Sigmoid colon (tissue), 7 donors: ENCODE measurements around the gene ARL13B. TPM values are rescaled to one million over a fixed set of nuclear protein-coding genes. Genes with fewer than 3 reads are reported as not detected.

ENCODE experiments used
- DNase-seq: peaks from one replicate; pipeline ENCODE4 v3.0.0-alpha.2; 2019
- H3K27ac ChIP-seq, 4 donors: fragments of 200-600 bp; sonication (generic); one replicate each; pipeline ENCODE4 v1.5.1; 2016 to 2019; ENCODE audit warnings: mild to moderate bottlenecking in 1 of 4
- H3K27me3 ChIP-seq, 3 donors: fragments of 200-600 bp; sonication (generic); one replicate each; pipeline ENCODE4 v1.5.1; 2019; ENCODE audit warnings: mild to moderate bottlenecking in 1 of 3
- H3K36me3 ChIP-seq, 4 donors: fragments of 200-600 bp; sonication (generic); one replicate each; pipeline ENCODE4 v1.5.1; 2016 to 2019
- H3K4me1 ChIP-seq, 4 donors: fragments of 200-600 bp; sonication (generic); one replicate each; pipeline ENCODE4 v1.5.1; 2017 to 2019
- H3K4me3 ChIP-seq, 4 donors: fragments of 200-600 bp; sonication (generic); one replicate each; pipeline ENCODE4 v1.5.1; 2017 to 2019; ENCODE audit warnings: mild to moderate bottlenecking in 2 of 4, moderate library complexity in 1 of 4
- H3K9me3 ChIP-seq, 4 donors: fragments of 200-600 bp in 3 of 4; sonication (generic) in 3 of 4; one replicate each; pipeline versions ENCODE4 v1.5.1 to v1.6.1; 2013 to 2019
- CTCF ChIP-seq, 4 experiments: fragments of 450-650 bp in 3 of 4; fragments of 200-600 bp in 1 of 4; IDR thresholded peaks; one replicate each; pipeline ENCODE4 v1.5.1; 2016 to 2019; ENCODE audit warnings: antibody characterized with exemption in 4 of 4, mild to moderate bottlenecking in 3 of 4, moderate library complexity in 2 of 4
- EP300 ChIP-seq, 4 donors: sonication (generic); formaldehyde crosslinking; IDR thresholded peaks; one replicate each; pipeline ENCODE4 v1.6.1; 2017; ENCODE audit warnings: antibody characterized with exemption in 4 of 4
- POLR2A ChIP-seq, 2 donors: fragments of 450-650 bp; IDR thresholded peaks; one replicate each; pipeline ENCODE4 v1.6.1; 2016; ENCODE audit warnings: antibody characterized with exemption in 2 of 2, mild to moderate bottlenecking in 2 of 2, moderate library complexity in 2 of 2
- POLR2AphosphoS5 ChIP-seq, 4 donors: sonication (generic); formaldehyde crosslinking; IDR thresholded peaks; one replicate each; pipeline ENCODE4 v1.6.1; 2017; ENCODE audit warnings: antibody characterized with exemption in 4 of 4
- WGBS, 2 donors: extraction: QIAGEN DNeasy Blood & Tissue Kit; methylation state at CpG; one replicate each; pipeline ENCODE4 v1.1.7; 2013; 5-methylcytosine and 5-hydroxymethylcytosine counted together
- intact Hi-C: fragments of 100-400 bp; cut with DNase I; formaldehyde crosslinking; loops from one replicate; pipeline ENCODE4 v1.15.1; 2023
- polyA plus RNA-seq, 3 donors: library from polyadenylated mRNA; stranded (reverse); fragments of 200-250 nt; gene quantifications; one replicate each; pipeline ENCODE4 v1.2.3, GENCODE V29; 2013
- total RNA-seq, 4 donors: library from RNA; depleted of rRNA; stranded (reverse); fragments of >200 nt; gene quantifications; one replicate each; pipeline ENCODE4 v1.1.0, GENCODE V29; 2016
- donor health status: healthy with polysubstance abuse.
- donor health status: Bipolar disorder and iron deficiency.
- donor health status: healthy.

Gene ARL13B
- total and polyA plus RNA-seq, 7 donors, result 1.8 to 14.0 (median 9.6) TPM

GRCh38 chr3:94064243-94064860, 84.4 kb downstream of the ARL13B start:
- Histone ChIP-seq H3K27ac (peak overlapping the region in 2 of 4 donors; percentile 89 to 91), H3K36me3 (peaks cover 0 to 8% (median 0%) of the 10 kb centered on the region in 4 donors), H3K27me3 (no peaks in the 10 kb centered on the region), H3K9me3 (no peaks in the 10 kb centered on the region), H3K4me3 (peak overlapping the region in 1 of 4 donors; percentile 65), H3K4me1 (peaks cover 0 to 29% (median 21%) of the 10 kb centered on the region in 4 donors)
- WGBS, 2 donors, result 48 to 69% methylated on average over 6 of the region's 6 CpGs
- TF ChIP-seq CTCF (IDR thresholded peaks at IDR 0.05) (no peak), POLR2AphosphoS5 (IDR thresholded peaks at IDR 0.05) (no peak), EP300 (IDR thresholded peaks at IDR 0.05) (no peak), POLR2A (IDR thresholded peaks at IDR 0.05) (no peak)
- intact Hi-C loops, result no loop called here
- no peak for DNase-seq

GRCh38 chr3:94065122-94065521, 85.2 kb downstream of the ARL13B start:
- no peaks in the 10 kb centered on the region for H3K9me3 ChIP-seq
- no peaks in the 10 kb centered on the region for H3K27me3 ChIP-seq
- TF ChIP-seq POLR2A (IDR thresholded peaks at IDR 0.05), result no peak
- TF ChIP-seq EP300 (IDR thresholded peaks at IDR 0.05), result no peak
- TF ChIP-seq POLR2AphosphoS5 (IDR thresholded peaks at IDR 0.05), result no peak
- TF ChIP-seq CTCF (IDR thresholded peaks at IDR 0.05), result no peak
- no peak for DNase-seq
- peaks cover 0 to 8% (median 0%) of the 10 kb centered on the region in 4 donors for H3K36me3 ChIP-seq
- 14 to 61% methylated on average over 1 of the region's 1 CpG for WGBS, 2 donors
- H3K27ac ChIP-seq, result no peak overlapping the region
- intact Hi-C loops, result no loop called here
- H3K4me1 ChIP-seq, result peaks cover 0 to 29% (median 21%) of the 10 kb centered on the region in 4 donors
- H3K4me3 ChIP-seq, result no peak overlapping the region

- no peak overlapping the region for H3K27ac ChIP-seq
- no peak overlapping the region for H3K4me3 ChIP-seq
Measured at GRCh38 chr3:94065819-94066480, 86.0 kb downstream of the ARL13B start.

More at GRCh38 chr3:94065819-94066480, 86.0 kb downstream of the ARL13B start:
- no peak for DNase-seq
- H3K9me3 ChIP-seq, result no peaks in the 10 kb centered on the region
- TF ChIP-seq POLR2AphosphoS5 (IDR thresholded peaks at IDR 0.05), result no peak
- no peak for TF ChIP-seq POLR2A (IDR thresholded peaks at IDR 0.05)
- no peak for TF ChIP-seq CTCF (IDR thresholded peaks at IDR 0.05)
- TF ChIP-seq EP300 (IDR thresholded peaks at IDR 0.05), result no peak
- H3K27me3 ChIP-seq, result no peaks in the 10 kb centered on the region
- H3K4me1 ChIP-seq, result peaks cover 0 to 29% (median 21%) of the 10 kb centered on the region in 4 donors
- intact Hi-C loops, result no loop called here
- H3K36me3 ChIP-seq, result peaks cover 0 to 8% (median 0%) of the 10 kb centered on the region in 4 donors
- 92 to 95% methylated on average over 1 of the region's 1 CpG for WGBS, 2 donors
